T-helper 2 cell treated with Interferon-gamma antibody and Interleukin-4, amounts not matched to agents 100 ng/mL and 5 ng/mL, for 36 hours (primary cell): ENCODE results near the gene CSF2. TPM values are rescaled to one million over a fixed set of nuclear protein-coding genes. Genes with fewer than 3 reads are reported as not detected.

Source experiments
- intact Hi-C: fragments of 100-400 bp; cut with micrococcal nuclease; formaldehyde crosslinking; loops from one replicate; pipeline ENCODE4 v1.15.1; 2023
- total RNA-seq: library from RNA; stranded (reverse); gene quantifications from 2 replicates; pipeline ENCODE4 v1.2.3, GENCODE V29; 2022

Gene CSF2
- total RNA-seq, 1 donor from 2014 or later, result 54.1 TPM

DNA sequence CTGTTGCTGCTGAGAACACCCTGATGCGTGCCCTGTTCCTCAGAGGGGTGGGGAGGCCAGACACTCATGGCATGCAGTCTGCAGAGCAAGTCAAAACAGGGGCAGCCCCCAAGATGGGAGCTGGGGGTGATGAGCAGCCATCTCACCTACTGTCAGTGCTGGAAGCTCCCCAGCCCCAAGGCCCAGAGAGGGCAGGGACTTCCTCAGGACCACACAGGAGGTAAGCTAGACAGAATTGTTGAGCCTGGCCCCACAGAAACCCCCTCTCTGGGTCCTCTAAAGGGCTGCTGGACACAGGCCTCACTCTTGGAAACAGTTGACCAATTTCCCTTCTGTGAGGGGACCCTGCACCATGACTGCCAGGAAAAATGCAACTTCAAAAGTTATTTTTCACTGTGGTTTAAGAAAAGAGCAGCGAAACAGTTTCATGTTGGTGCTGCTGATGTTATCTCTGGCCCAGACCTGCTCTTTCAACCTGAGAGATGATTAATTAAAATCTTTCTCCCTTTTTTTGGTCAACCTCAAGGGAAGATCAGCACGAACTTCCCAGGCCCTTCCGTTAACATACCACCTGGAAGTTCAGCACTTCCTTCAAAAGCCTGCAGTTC, 9.6 kb downstream of the CSF2 start:
- intact Hi-C loops, result loop anchor here (1.0 to 5.0 kb wide), 2 partner anchors 20 to 94 kb away; no protein-coding TSS in a partner anchor

DNA sequence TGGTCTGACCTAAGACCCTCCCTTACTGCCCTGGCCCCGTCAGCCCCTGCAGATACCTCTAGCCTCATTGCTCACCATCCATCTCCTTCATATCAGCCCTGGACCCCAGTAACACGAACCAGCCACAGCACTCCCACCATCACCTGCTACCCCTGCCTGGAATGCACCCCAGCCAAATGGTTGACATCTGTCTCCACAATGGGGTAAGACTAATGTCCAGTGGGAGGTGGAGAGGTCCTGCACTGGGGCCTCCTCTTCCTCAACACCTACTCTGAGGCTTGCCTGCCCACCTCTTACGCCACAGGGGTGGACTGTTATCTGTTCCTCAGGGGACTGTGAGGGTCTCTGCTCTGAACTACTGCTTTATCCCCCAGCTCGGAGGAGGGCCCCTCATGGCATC, 12.1 kb downstream of the CSF2 start:
- intact Hi-C loops, result no loop called here

DNA sequence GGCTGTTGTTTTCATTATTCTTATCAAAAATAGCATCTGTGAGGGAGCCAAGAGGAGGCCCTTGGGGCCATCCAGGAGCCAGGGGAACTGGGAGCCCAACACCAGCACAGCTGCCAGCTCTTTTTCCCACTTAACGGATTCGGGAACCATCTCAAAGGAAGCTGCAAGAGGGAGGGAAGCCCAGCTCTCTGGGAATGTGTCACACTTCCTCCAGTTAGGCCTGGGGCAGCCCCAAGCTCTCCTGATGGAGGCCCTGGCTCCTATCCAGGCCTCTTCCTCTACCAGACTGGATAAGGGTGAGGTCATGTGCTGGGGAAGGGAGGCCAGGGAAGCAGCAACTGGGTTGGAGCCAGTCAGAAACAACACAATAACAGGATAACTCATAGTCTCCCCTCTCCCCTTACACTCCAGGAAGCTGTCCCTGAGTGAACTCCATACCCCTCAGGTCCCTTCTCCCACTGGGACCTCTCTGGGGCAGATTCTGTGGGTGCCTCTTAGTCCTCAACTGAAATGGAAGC, 12.7 kb downstream of the CSF2 start:
- intact Hi-C loops, result no loop called here

DNA sequence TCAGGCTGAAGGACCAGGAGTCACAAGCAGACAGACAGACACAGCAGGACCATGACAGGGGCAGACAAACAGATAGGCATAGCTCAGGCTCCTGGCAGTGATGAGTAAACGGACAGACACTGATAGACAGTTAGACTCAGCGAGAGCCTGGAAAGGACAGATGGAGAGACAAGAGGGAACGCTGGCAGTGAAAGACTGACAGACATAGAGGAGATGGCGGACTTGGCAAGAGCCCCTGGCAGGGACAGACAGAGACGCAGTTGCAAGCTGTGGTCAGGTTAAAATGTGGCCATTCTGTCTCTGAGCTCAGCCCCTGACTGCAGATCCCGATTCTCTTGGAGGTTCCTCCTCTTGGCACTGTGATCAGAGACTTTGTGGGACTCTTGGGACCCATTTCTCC, 13.6 kb downstream of the CSF2 start:
- intact Hi-C loops, result no loop called here

DNA sequence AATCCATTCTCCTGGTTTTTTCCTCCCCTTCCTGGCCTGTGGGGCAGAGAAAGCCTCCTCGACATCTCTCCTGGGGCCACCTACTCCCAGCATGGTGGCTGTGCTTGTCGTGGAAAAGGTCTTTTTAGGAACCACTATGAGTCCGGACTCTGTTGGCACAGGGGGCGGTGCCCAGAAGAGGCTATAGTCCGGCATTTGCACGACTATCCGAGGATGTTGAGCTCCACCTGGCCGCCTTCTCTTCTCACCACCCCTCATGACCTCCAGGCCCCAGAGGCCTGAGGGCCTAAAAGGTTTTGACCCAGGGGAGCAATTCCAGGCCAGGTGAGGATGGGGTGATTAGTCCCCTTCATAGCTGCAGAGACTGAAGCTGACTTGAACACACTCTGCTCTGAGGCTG, 14.1 kb downstream of the CSF2 start:
- intact Hi-C loops, result no loop called here

DNA sequence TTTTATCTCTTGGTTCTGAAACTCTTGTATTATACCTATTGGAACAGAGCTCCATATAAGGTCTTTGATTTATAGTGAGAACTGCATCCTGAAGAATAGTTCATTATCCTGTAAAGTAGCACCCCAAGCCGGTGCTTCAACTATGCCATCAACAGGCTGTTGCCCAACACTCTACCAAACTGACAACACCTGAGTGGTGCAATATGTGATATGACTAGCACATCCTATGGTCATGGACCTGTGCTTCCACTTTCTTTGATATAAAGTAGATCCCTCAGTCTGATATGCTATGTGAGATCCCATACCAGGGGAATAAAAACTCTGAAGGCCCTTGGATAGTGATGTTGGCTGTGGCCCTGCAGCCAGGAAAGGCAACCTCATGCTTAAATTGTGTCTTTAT, 15.8 kb downstream of the CSF2 start:
- intact Hi-C loops, result no loop called here

DNA sequence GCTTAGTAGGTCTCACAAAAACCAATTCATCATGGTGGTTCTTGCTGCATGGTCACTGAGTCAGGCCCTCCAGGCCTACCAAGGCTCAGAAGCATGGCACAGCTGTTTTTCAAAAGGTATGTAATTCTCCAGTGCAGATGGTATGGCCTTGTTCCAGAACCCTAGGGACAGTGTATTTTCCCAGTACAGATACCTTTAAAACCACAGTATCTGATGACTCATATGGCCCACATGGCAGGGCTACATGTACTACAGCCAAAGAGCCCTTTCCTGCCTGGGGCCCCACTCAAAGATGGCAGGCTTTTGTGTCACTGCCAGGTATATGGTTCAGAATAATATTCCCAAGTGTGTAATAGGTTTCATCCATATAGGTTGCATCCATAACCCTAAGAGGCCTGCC, 16.5 kb downstream of the CSF2 start:
- intact Hi-C loops, result no loop called here

DNA sequence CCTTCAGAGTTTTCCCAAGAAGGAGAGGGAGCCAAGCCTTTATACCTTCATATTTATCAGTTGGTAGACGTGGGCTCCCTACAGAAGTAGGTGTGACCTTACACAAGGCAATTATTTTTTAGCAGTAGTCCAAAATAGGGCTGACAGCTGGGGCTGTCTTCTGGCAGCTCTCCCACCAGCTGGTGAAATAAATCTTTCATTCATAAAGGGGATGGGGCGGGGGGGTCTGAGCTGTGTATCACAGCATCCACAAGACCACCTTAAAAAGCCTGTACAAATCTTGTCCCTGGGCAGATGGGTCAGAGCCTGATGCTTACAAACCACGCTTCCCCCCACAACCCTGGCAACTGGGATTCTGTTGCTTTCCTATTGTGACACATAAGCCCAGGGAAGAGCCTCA, 19.7 kb downstream of the CSF2 start:
- intact Hi-C loops, result no loop called here

DNA sequence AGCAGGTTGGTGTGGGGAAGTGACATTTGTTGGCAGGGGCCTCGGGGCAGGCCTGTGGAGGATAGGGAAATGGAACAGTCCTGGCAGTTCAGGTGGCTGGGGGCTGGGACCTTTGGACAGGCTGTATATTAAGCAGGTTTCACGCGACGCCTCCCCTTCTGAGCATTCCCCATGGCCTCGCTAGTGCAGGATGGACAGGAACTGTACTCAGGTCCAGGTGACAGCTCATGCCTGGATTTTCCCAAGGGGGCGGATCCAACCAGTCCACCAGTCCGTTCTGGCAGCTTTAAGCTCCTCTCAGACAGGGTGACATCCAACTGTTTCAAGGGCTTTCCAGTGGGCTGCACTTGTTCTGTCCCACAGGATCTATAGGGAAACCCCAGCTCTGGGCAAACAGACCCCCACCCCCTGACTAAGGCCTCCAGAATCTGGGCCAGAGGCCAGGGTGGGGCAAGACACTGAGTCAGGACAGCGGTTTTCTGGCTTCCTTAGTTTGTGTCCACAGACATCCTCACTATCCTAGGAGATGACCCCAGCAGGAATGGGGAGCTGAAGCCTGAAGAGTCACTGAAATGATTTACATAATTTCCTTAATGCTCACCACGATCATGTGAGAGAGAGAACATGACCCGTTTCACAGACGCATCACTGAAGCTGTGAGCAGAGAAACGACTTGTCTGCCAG, 20.9 kb downstream of the CSF2 start:
- intact Hi-C loops, result no loop called here

DNA sequence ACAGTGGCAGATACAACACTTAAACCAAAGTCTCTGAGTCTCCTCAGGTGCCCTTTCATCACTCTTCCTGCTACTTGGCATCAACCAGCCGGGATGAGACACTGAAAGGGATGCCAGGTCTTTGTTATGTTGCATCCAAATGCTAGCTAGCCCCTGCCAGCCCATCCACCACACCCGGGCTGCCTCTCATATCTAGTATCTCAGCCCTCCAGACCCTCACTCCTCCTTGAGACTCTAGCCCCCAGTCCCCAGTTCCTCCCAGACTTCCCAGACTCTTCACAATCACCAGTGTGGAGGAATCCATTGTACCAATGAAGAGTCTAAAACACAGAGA, 21.5 kb downstream of the CSF2 start:
- intact Hi-C loops, result no loop called here

DNA sequence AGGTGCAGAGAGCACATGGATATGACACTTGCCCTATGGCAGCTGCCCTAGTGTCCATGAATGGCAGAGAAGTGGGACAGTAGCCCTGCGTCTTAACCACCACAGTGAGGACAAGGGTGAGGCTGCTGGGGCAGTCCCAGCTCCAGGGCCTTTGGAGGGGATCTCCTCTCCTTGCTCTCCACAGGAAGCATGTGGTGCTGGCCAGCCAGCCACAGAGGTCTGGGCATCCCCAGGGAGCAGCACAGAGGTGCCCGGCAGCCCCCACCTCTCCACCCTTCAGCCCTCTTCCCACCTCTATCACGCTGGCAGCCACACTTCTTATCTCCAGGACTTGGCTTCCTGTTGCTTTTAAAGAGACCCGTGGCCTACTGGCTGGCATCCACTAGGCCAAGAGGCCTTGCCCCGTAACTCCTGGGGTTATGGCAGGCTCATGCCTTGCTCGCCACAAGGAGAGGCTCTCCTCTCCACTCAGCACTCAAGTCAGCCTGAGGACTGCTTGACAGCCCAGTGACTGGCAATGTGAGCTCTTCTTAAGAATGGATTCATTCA, 21.9 kb downstream of the CSF2 start:
- intact Hi-C loops, result no loop called here

DNA sequence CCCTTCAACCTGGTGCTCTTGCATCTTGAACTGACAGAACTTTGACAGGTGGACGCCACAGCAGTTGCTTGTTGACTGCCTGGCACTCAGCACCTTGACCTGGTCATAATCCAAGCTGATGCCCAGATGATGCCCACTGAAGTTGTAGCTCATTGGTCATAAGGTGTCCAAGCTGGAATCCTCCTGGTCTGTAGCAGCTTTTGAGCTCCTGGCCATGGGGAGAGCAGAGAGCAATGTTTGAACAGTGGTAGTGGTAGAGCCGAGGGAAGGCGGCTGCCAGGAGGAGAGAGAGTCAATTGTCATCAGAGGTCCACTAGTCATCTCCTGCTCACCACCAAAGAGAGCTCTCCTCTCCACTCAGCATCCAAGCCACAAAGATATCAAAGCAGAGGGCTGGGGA, 23.3 kb downstream of the CSF2 start:
- intact Hi-C loops, result no loop called here

DNA sequence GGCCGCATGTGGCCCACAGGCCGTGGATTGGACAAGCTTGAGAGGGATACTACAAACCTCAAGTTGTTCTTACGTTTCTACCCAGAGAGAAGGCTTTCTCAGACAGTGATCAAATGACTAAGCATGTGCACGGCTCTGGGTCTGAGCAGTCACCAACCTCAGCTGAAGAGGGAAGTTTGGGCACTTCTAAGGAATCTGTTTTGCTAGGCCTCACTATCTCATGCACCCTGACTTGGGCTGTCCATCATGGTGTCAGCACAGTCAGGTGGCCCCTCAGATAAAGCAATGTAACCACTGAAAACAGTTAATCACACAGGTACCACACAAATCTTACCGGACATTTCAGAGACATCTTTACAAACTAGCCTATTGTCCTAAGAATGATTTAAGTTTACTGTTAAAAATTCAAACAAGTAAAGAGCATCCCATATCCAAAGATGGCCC, 24.6 kb downstream of the CSF2 start:
- intact Hi-C loops, result no loop called here

DNA sequence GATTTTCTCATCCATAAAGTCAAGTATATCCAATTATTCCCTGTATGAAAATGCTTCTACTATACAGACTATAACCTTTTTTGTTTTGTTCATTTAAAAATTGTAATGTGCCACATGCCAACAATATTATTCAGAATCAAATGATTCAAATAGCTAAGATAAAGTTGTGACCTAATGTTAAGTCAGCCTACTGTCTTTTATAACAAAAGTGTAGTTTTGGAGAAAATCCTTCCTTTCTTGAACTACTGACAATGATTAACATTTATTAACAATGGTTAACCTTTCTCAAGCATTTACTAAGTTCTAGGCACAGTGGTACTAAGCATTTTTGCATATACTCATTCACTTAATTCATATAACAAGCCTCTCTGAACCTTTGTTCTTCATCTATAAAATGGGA, 25.0 kb downstream of the CSF2 start:
- intact Hi-C loops, result no loop called here

DNA sequence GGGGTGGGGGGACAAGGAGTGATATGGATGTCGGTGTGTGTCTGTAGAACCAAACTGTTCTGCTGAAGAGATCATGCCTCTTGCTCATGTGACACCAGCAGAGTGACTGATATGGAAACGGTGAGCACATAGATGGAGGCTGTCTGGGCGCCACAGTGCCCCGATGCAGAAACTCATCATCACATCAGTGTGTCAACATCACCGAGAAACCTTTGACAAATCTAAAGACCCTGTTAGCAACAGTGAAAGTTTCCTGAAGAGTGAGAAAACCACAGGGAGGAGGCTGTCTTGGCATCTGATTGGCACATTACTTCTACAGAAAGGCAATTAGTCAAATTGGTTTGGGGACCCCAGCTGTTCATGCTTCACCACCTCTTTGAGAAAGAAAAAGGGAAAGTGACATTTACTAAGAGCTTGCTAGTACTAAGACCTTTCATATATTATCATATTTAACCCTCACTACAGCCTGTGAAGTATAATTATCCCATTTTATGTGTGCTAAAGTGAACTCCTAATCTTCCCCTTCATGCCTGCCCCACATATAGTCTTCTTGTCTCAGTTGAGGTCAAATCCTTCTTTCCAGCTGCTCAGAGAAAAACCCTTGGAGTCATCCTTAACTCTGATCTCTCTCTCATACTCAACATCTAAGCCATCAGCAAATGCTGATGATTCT, 25.6 kb downstream of the CSF2 start:
- intact Hi-C loops, result no loop called here

DNA sequence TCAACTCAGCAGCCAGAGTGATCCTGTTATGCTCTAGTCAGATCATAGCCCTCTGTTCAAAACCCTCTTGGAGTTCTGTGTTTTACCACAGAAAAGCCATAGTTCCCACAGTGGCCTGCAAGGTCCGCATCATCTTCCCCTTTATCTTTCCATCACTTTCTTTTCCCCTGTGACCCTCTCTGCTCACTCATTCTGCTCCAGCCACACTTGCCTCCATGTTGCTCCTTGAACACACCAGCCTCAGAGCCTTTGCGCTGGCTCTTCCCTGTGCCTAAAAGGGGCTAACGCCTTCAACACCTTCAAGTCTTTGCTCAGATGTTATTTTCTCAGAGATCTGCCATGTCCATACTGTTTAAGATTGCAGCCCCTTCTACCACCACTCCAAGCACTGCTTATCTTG, 26.3 kb downstream of the CSF2 start:
- intact Hi-C loops, result loop anchor here (5.0 kb wide), 4 partner anchors 33 to 397 kb away; no protein-coding TSS in a partner anchor

DNA sequence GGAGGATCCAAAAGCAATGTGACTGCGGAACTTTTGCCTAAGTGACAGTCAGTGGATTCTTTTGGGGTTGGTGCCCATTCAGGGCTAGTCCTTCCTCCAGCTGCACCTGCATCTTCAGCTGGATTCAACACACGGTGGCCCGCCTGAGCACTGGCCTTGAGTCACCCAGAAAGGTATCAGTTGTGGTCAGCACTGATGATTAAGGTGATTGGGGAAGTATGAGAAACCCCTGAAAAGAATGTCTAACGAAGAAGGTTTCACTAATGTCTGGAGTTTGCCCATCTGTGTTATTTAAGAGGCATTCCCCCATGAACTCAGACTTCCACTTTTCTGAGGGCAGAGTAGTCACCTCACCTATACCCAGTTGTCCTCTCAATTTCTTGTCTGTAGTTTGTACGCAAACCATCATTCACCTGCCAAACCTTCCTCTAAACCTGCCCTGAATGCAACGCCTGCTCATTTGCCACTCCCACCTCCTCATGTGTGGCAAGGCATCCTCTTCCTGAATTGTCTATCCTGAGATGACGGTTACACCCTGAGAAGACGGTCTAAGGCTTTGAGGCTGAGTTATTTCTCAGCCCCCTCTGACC, 27.2 kb downstream of the CSF2 start:
- intact Hi-C loops, result loop anchor here (5.0 kb wide), 4 partner anchors 33 to 397 kb away; no protein-coding TSS in a partner anchor

DNA sequence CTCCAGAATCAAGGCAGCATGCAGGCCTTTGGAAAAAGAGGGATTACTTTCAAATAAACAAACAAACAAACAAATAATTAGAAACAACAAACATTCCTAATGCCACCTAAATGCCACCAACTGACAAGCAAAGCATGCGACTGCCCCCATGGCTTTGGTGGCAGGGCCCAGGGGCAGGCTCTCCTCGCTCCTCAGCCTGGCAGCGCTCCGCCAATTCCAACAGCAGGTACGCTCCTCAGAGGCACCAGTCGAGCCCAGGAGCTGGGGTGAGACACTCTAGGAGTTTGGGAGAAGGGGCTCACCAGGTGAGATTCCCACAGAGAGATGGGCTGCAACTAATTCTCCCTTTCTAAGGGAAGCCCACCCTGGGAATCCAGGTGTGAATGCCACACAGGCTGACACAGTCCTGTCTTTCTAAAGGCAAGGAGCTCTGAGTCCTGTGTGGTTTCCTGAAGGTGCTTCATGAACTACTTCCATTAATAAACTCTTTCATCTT, 27.8 kb downstream of the CSF2 start:
- intact Hi-C loops, result loop anchor here (5.0 kb wide), 4 partner anchors 34 to 396 kb away; no protein-coding TSS in a partner anchor

DNA sequence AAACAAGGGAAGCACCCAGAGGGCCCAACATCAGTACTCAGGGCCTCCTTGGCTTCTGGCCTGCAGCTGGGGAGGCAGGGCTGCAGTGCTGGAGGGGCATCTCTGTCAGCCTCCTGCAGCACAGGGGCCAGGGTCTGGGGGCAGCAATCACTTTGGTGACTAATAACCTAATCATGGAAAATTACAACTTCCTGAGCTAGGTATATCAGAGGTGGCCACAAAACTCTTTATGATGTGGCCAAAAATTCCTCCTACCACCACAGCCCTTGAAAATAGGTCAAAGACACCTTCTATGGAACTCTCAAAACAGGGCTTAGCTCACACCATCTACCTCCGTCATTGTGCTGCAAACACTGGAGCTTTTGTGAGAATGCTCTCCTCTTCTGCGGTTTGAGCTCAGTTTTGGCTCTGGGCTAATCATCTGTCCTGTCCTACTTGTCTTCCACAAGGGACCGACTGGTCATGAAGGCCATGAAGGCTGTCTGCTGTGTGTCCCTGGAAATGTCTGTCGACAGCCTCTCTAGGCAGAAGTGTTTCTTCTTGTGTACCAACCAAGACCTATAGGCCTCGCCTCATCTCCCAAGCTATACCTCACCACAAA, 28.6 kb downstream of the CSF2 start:
- intact Hi-C loops, result loop anchor here (2.0 to 5.0 kb wide), 7 partner anchors 33 to 849 kb away; partner anchors contain the start of gene RAPGEF6

DNA sequence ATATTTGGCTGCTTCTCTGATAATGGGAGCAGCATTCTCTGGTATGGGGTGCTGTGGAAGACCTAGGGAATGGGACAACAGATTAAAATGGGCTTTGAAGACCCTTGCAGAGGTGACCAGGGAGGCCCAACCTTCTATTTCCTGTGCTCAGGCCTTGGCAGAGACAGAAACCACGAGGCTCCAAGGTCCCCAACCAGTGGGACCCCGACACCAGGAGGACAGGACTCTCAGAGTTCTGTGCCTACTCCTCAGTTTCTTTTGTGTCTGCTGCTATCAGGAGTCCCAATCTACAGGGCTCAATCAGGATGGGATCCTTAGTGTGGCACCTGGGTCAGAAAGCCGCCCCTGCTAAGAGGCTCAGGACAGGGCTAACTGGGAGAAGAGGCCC, 29.3 kb downstream of the CSF2 start:
- intact Hi-C loops, result loop anchor here (1.0 to 5.0 kb wide), 8 partner anchors 20 to 850 kb away; partner anchors contain the start of gene RAPGEF6
